SHP77 (cell line): ENCODE data around the gene RASAL2.

Source experiments
- DNase-seq, 2 experiments: peaks; one replicate each; lab custom pipeline; 2025; lab: John Stamatoyannopoulos, UW

The RASAL2 gene

DNA sequence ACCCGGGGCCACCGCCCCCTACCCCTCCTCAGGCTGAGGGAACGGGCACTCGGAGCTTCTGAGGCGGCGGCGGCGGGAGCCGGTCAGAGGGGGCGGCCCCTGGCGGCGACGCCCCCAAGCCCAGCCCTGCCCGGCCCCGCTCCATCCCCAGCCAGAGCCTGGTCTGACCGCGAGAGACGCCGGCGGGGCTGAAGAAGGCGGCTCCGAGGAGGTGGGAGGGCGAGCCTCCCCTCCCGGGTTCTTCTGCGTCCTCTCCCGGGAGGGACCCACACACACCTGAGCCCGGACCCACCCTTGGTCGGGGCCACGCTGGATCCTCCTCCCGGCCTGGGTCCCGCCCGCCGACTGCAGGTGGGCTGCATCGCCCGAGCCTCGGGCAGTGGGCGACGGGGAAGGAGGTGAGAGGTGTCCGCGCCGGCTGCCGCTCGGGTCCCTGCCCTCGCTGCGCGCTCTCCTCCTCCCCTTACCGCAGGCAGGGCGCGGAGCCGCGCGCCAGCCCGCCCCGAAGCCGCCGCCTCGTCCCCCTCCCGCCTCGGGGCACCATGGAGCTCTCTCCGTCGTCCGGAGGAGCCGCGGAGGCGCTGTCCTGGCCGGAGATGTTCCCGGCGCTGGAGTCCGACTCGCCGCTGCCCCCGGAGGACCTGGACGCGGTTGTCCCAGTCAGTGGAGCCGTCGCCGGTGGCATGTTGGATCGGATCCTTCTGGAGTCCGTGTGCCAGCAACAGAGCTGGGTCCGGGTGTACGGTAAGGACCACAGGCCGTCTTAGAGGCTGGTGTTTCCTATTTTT, at the start of gene RASAL2:
RASAL2 (plus strand) TSS at position 154 of the 788 bp plus-strand sequence; CDS start at position 543, 389 bp downstream.
- peak; percentile 19 to 37 for DNase-seq

DNA sequence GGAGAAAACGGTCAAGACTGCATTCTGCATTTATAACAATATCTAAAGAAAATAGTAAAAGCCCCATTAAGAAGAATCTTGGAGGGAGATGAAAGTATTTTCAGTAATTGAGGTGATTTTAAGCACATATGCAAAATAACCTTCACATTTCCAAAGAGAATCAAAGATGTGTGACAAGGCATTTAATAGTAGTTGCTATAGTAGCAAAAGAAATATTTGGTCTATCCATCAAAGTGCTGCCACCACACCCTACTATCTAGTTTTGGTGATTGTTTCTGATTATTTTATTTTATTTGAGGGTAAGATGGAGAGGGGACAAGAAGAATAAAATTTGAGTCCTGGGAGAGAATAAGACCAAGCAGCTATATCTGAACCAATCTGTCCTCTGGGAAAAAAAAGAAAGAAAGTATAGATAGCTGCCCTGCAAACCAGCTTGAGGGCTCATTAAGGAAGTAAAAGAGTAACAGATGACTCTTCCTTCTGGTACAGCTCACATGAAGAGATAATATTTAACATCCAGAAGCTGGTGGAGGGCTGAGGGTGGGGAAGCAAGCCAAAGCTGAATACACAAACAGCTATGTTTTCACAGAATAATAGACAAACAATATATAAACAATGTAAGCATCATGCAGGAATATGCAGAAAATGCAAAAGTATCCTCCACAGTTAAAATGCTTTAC, 47.2 kb upstream of the RASAL2 start:
- no peak for DNase-seq

DNA sequence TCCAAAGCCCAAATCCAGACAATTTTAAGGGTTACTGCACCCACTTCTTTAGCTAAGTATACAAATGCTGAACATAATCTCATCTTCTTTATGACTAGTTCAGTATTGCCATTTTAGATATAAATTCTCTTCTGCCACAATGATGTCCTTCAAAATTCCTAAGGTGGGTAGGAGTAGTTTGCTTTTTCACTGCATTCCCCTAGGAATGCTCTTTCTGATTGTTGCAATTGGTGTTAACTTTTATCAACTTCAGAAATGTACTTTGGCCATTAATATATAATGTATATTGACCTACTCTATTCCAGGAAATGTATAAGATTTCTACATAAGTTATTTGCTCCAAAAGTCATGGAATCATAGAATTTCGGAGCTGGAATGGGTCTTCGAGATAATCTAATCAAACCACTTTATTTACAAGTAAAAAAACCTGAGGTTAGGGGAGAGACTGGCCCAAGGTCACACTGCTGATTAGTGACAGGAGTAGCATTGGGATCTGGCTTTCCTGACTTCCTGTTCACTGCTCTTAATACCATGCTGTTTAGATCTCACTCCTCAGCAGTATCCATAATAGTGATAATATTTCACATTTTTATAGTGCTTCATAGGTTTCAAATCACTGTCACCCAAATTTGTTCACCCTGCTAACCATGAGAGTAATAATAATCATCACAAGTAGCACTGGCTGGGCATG, 46.4 kb upstream of the RASAL2 start:
- no peak for DNase-seq

DNA sequence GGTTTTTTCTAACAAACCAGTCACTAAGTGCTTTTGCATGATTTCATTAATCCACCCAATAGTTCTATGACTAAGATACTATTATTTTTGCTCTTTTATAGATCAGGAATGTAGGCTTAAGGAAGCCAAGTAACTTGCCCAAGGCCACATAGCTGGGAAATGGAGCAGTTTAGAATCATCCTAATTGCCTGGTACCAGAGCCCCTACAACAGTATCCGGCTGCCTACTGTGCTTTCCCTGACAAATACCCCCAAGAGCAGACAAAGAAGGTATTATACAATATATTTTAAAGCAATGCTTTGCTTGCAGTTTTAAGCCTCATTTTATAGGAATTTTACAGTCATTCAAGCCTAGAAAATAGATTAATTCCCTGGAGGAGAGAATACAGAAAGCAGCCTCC, 45.5 kb upstream of the RASAL2 start:
- no peak for DNase-seq

DNA sequence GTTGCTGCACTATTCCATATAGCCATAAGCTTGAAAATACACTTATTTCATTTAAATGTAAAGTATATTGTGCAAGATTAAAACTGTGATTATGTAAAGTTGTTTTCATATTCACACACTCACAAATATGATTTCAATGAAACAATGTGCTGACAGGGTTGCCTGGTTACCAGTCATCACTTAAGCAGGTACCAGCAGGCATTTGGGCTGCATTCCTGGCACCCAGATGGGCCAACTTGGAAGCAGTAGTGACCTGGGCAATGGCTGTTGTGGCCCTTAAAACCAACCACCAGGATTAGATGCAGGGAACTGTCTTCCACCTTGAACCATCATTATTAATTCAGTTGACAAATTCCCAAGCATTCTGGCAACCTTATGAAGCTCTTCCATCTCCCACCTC, 45.0 kb upstream of the RASAL2 start:
- no peak for DNase-seq

DNA sequence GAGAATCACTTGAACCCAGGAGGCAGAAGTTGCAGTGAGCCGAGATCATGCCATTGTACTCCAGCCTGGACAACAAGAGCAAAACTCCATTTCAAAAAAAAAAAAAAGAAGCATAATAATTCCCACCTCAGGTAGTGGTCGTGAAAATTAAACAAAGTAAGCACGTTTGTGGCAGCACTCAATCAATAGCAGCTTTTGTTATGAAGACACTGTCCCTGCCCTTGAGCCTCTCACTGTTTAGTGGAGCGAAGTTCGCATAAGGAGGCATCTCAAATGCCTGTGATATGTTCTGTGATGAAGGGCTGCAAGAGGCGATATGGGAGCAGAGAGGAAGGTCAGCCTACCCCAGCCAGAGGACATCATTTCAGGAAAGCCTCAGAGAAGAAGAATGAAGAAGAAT, 43.8 kb upstream of the RASAL2 start:
- no peak for DNase-seq

DNA sequence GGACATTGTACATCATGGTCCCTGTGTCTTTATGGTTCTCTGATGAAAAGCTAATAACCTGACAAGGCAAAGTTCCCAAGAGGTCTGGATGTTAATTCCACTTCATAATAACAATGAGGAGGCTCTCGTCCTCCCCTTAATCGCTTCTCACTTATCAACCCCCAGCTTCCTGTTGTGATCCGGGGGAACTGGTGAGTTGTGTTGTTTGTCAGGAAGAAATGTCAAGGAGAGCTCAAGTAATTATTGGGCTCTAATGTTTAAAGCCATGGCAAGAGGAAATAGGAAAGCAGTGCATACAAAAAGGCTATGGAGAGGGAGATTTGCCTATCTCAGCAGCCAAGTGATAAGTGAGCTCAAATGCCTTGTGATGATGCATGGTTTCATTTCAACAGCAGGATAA, 42.8 kb upstream of the RASAL2 start:
- DNase-seq: no peak

DNA sequence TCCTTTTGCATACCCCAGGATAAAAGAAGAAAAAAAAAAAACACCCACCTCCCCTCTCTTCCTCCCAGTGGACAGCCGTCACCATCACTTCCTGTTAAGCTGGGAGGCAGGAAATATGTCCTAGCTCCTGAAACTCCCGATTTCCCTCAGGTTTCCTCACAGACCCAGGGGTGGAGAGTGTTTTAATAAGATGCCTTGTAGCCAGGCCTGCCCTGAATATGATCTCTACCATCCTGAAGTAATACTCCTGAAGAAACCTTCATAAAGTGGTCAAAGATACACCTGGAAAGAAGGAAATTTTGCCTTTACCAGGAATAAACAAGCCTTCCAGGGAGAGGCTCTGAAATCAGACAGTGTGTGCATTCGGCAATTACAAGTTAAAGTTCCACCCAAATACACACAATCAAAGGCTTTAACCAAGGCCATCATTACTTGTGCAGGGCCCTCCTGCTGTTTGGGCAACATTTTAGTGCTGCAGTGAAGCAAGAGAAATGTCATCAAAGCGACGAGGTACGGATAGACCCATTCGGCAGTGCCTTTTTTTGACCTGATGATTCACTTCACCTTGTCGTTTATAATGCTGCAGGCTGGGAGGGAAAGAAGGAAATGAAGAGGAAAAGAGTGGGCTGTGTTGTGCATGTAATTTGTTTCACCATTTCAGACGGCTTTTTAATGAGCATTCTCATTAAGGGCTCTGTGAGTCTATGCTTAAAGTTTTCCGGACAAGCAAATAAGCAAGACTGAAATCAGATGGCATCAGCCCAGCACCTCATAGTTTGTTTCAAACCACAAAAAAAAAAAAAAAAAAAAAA, 41.0 kb upstream of the RASAL2 start:
- peak in 1 of 2 experiments; percentile 6 for DNase-seq

DNA sequence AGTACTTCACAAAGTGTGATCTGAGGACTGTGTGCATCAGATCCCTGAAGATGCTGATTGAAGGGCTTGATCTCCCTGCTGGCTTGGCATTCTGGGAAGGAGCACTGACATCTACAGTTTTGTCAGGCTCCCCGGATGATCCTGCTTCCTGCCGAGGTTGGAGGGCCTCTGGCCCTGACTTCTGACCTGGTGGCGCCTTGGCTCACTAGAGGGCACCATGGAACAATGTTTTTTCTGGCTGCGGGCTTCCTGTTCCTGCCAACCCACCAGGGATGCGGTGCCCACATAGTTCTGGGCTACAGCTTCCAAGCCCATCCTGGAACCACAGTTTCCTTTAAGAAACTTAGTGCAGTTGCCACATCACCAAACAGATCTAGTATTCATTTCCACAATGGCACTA, 38.8 kb upstream of the RASAL2 start:
- DNase-seq: peak in 1 of 2 experiments; percentile 46

DNA sequence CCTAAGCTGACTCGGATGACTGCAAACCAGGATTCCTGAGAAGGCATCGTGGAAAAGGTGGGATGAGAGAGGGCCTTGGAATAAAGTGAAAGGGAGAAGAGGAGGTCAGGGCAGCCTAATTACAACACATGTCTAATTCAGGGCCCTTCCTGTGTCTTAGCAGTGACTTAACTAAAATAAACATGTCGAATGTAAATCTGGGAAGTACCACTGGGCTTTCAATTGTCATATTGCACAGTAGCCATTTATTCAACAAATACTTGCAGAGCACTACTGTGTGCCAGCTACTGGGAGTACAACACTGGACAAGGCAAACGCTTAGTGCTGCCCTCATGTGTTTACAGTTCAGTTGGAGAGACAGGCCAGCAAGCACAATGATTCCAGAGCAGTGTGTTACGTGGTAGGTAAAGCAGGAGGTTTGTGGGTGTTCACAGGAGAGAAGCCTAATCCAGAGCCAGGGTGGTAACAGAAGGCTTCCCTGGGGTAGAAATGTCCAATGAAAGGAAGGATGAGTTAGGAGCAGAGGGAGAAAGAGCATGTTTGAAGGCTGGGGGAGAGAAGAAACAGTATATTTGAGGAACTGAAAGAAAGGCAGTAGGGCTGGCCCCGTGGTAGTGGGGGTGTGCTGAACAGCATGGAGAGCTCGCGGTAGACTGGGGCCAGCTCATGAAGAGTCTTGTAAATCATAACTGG, 38.0 kb upstream of the RASAL2 start:
- peak in 1 of 2 experiments; percentile 44 for DNase-seq

DNA sequence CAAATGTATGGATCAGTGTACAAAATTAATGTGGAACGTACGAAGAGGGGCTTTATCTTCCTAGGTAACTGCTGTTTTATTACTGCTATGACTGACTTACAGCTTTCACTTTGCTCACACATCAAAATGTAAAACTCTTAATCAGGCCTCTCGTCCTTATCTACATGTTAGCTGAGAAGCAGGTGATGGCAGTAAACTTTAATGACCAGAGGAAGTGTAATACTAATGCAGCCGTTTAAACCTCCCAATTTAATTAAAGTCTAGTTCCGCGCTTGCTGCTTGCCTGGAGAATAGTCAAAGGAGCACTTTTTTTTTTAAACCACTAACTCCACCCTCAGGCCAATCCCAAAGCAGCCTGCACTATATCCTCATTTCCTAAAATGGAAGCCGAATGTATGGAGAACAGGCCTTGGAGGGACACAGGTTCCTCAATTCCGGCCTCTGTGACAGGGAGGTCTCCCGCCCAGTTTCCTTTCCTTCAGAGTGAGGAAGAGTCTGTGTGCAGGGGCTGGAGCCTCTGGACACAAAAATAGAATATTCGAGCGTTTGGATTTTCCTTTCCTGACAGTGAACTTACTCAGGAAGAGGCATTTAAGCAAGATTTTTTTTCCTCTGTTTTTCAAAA, 36.7 kb upstream of the RASAL2 start:
- DNase-seq: no peak

DNA sequence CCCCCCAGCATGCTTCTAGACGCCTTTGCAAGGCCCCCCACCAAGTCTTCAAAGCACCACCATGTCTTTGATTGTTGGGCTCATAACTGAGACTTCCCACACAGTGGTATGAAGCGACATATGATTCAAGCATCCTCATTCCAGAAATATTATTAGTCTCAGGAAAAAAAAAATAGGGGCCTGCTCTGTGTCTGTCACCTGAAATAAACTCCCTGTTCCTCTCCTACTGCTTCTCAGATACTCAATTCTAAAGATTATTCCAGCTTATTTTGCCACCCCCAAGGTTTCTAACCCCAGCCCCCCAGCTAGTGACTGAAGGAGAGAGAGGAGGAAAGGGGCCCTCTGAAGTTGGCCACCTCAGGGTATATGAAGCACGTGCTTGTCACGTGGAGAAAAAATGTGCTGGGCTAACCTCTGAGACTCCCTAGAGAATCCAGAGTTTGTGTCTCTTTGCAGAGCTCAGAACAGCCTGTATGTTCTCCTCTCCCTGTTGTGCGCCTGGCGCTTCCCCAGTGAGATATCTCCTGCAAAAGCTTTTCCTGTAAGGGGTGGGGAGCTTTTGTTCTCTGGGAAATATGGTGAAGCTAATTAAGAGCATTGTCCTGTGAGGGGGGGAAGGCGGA, 35.9 kb upstream of the RASAL2 start:
- no peak for DNase-seq

DNA sequence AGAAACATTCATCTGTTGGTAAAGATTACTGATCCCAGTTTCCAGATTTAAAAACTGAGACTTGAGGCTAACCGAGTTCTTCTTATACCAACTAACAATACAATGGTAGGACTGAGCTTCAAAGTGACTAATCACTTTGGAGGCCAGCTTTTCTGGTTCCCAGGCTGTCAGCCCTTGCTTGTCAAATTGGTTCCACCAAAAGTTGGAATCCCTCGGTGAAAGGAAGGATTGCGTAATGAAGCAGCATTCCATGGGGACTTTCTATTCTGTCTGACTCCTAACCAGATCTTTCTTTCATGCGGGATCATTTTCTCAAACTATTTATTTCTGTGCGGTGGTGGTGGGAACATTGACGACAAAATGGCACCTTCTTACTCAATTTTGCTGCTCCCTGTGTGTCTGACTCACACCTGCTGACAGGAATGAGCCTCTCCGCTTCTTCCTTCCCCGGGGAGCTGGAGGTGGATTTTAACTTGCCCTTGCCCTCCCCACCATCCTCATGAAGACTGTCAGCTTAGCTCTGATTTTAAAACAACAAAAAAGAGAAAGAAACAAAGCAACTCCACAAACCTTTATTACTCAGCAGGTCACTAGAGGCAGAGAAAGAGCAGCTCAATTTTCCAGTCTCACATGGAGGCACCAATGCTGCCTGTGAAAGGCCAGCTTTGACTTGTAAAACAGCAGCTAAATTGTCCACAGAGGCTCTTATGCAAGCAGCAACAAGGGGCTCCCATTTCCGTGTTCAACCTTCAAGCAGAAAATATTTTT, 32.9 kb upstream of the RASAL2 start:
- no peak for DNase-seq

DNA sequence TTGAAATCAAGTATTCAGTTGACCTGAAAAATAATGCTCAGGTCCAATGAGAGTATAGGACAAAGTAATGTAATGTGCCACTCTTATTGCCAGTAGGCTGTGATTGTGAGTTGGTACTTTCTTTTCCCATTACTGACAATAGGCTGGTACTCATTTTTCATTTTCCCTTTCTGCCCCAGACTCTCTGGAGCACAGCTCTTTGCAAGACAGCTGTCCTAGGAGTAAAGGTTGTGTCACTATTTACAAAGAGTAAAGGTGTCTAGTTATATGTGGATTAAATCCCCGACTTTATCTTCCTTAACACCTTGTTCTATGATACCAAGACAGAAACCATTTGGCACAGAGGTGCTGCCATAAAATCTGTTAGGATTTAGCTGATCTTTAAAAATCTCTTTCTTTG, 32.3 kb upstream of the RASAL2 start:
- no peak for DNase-seq

DNA sequence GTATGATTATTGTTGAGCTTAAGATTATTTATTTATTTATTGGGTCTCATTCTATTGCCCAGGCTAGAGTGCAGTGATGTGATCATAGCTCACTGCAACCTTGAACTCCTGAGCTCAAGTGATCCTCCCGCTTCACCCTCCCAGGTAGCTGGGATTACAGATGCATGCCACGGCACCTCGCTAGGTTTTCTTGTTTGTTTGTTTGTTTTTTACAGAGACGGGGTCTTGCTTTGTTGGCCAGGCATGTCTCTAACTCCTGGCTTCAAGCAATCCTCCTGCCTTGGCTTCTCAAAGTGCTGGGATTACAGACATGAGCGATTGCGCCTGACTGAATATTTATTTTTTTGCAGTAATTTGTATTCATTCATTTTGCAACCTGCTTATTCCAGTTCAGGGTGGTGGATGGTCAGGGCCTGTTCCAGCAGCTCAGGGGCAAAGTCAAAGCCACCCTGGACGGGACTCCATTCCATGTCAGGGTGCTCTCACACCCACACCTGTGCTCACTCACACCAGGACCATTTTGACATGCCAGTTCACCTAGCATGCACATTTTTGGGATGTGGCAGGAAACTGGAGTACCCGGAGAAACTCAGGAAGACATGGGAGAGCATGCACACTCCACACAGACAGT, 29.6 kb upstream of the RASAL2 start:
- DNase-seq: no peak

DNA sequence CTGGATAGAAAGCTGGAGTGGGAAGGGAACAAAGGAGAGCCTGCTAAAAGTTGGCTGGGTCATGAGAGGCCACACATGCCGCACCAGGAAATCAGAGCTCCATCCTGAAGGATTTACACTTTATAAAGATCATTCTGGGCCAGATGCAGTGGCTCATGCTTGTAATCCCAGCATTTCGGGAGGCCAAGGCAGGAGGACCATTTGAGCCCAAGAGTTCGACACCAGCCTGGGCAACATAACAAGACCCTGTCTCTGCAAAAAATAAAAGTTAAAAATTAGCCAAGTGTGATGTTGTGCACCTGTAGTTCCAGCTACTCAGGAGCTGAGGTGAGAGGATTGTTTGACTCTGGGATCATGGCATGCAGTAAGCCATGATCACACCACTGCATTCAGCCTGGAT, 28.7 kb upstream of the RASAL2 start:
- no peak for DNase-seq

DNA sequence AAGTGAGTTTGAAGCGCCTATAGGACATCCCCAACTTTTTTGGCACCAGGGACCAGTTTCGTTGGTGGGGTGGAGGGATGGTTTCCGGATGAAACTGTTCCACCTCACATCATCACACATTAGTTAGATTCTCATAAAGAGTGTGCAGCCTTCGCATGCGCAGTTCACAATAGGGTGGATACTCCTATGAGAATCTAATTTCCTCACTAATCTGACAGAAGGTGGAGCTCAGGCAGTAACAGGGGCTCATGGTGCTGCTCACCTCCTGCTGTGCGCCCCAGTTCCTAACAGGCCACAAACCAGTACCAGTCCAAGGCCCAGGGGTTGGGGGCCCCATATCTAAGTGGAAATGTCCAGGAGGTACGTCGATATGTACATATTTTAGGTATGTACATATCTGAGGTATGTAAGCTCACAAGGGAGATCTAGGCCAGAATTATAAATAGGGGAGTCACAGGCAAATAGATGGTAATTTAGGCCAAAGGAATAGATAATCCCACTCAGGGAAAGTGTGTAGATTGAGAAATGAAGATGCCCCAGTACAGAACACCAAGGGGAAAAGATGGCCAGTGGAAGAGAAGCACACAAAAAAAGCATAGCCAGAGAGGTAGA, 27.5 kb upstream of the RASAL2 start:
- no peak for DNase-seq

DNA sequence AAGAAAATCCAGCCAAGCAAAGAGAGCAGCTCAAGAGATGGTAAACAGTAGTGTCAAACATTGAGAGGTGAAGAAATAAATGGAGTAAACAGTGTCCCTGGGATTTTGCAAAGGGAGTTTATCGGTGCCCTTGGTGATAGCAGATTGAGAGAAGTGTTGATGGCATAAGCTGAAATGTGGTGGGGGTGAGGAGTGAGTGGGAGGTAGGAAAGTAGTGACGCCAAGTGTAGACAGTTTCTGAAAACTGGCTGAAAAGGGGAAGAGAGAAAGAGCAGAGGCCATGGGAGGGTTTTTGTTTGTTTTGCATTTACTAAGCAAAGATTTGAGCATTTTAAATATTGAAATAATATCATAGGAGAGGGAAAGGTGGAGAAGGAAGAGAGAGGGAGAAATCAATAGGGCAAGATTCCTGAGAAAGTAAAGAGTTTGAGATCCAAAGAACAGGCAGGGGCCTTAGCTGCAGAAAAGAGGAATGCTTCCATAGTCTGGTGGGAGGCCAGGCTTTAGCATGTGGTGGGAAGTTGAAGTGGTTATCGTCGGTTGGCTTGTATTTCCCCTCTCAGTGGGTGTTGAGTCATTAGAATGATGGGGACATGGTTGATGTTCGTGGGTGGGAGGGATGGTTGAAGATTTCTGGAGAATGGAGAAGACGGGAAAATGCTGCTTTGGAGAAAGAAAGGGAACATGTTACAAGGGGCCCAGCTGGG, 26.8 kb upstream of the RASAL2 start:
- DNase-seq: no peak
